ENCODE results near the gene MYG1.

The MYG1 gene

DNA sequence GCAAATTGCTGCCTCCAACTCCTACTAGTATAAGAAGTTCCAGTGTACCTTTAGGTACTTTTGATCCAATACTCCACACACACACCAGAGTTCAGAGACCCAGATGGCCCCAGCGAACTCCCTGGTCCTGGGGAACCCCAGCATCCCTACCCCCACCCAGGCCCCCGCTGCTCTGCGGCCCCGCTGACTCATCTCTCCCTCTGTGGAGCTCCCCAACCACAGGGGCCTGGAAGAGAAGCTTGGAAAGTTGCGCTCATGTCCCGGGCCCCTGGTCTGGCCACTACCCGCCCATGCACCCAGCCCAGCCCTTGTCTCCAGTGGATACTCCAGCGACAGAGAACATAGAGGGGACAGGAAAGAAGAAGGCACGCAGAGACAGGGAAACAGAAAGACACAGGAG, 40.9 kb downstream of the MYG1 start:
- TF ChIP-seq, protein P1, sequence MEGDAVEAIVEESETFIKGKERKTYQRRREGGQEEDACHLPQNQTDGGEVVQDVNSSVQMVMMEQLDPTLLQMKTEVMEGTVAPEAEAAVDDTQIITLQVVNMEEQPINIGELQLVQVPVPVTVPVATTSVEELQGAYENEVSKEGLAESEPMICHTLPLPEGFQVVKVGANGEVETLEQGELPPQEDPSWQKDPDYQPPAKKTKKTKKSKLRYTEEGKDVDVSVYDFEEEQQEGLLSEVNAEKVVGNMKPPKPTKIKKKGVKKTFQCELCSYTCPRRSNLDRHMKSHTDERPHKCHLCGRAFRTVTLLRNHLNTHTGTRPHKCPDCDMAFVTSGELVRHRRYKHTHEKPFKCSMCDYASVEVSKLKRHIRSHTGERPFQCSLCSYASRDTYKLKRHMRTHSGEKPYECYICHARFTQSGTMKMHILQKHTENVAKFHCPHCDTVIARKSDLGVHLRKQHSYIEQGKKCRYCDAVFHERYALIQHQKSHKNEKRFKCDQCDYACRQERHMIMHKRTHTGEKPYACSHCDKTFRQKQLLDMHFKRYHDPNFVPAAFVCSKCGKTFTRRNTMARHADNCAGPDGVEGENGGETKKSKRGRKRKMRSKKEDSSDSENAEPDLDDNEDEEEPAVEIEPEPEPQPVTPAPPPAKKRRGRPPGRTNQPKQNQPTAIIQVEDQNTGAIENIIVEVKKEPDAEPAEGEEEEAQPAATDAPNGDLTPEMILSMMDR (IDR thresholded peaks at IDR 0.05; ENCODE audit: insufficient read depth, low read length, missing control alignments) = no peak
- no peak overlapping the region for H3K4me3 ChIP-seq (ENCODE audit: low read depth, low read length)
- POLR2A ChIA-PET = interaction anchor here (1.0 kb wide), 1 partner anchor 19 kb away, joined by 3 read pairs; the partner anchor contains the start of gene AAAS
- no peak for DNase-seq (ENCODE audit: low read depth, low spot score)
- CTCF ChIA-PET = interaction anchor here (0.7 to 2.1 kb wide), 5 partner anchors 10 to 81 kb away, joined by 3 to 11 read pairs (median 3); partner anchors contain the start of gene AAAS

DNA sequence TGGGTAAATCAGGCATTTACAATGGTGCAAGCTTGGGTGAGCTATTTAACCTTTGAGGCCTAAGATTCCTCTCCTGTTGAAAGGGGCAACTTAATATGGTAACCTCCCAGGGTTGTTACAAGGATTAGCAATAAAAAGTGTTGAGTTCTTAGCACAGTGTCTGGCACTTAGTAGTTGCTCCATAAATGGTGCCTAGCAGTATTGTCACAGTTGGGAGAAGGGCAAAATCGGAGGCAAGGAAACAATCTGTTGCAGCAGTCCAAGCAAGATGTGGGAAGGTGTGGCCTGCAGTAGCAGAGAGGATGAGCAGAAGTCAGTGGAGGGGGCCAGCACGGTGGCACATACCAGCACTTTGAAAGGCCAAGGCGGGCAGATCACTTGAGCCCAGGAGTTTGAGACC, 44.0 kb downstream of the MYG1 start:
- TF ChIP-seq, protein P1 (IDR thresholded peaks at IDR 0.05; ENCODE audit: insufficient read depth, low read length, missing control alignments) = no peak
- POLR2A ChIA-PET = no interaction called here

DNA sequence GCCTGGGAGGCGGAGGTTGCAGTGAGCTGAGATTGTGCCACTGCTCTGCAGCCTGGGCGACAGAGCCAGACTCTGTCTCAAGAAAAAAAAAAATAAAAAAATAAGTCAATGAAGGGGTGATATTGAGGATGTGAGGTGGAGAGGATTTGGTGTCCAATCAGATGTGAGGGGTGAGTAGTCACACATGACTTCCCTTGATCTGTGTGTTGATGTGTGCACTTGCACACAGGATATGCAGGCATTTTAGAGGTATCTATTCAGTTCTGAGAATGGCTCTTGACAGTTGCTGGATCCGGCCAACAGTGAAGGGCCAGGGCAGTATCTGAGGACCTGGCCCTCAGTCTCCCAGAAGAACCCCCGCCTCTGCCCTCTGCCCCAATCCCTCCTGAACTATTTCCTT, 44.5 kb downstream of the MYG1 start:
- H3K4me3 ChIP-seq (ENCODE audit: low read depth, low read length) = no peak overlapping the region
- ChIA-PET CTCF (interaction anchor here (1.1 to 16.2 kb wide), 17 partner anchors 8 to 278 kb away, joined by 3 to 593 read pairs (median 11); partner anchors contain the start of genes AAAS, AMHR2, NPFF and SP7), POLR2A (interaction anchor here (1.1 to 1.4 kb wide), 3 partner anchors 17 to 107 kb away, joined by 3 to 6 read pairs (median 5); partner anchors contain the start of gene PFDN5)
- no peak for DNase-seq (ENCODE audit: low read depth, low spot score)
- TF ChIP-seq, protein P1 (IDR thresholded peaks at IDR 0.05; ENCODE audit: insufficient read depth, low read length, missing control alignments) = no peak

More for the DNA sequence above, 44.0 kb downstream of the MYG1 start:
- no peak overlapping the region for H3K4me3 ChIP-seq (ENCODE audit: low read depth, low read length)
- no peak for DNase-seq (ENCODE audit: low read depth, low spot score)
- CTCF ChIA-PET = interaction anchor here (1.1 to 15.8 kb wide), 3 partner anchors 9 to 132 kb away, joined by 3 to 391 read pairs (median 9); partner anchors contain the start of gene AAAS

DNA sequence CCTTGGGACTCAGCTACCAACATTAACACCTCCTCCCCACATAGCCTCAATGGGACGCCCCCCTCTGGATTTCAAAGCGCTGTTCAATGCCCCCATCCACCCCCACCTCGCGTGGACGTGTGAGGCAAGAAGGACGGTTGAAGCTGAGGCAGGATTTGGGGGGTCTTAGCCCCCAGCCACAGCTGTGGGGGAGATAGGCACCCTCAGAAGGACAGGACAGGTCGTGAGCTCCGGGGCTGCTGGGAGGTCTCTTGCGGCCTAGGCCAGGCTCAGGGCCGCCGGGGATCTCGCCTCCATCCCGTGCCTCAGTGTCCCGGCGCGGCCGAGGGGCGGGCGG, 45.0 kb downstream of the MYG1 start:
- DNase-seq (ENCODE audit: low read depth, low spot score) = no peak
- ChIA-PET CTCF (interaction anchor here (0.6 to 16.2 kb wide), 36 partner anchors 9 to 278 kb away, joined by 3 to 593 read pairs (median 7); partner anchors contain the start of genes AAAS, AMHR2, CSAD and ITGB7), POLR2A (interaction anchor here (0.6 to 1.7 kb wide), 13 partner anchors 9 to 156 kb away, joined by 3 to 9 read pairs (median 5); partner anchors contain the start of genes AAAS, MYG1, PFDN5 and PRR13)
- TF ChIP-seq, protein P1 (IDR thresholded peaks at IDR 0.05; ENCODE audit: insufficient read depth, low read length, missing control alignments) = no peak
- peak overlapping the region; percentile 70 for H3K4me3 ChIP-seq (ENCODE audit: low read depth, low read length)

DNA sequence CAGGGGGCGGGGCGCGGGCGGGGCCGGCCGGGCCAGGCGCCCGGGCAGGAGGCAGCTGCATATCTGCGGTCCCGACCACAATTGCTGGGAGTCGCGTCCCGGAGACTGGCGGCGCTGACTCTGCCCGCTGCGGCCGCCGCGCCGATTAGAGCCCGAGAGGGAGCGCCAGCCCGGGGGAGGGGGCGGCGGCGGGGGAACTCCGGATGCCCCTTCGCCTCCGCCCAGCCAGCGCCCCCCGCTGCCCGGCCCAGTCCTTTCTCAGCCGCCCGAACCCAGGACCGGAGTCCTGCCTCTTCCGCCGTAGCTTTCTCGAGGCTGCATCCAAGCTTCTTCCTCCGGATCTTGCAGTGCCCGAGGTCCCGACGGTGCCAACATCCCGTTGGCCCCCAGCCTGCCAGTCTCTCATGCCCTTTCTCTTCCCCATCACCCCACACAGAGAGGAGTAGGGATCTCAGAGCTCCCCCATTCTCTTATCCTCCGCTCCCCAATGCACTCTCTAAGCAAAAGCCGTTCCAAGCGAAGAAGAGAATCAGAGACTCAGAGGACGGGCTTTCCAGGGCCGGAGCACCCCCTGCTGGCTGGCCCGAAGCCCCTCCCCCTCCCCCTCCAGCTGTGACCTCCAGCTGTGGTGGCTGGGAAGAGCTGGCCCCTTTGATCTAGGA, 45.5 kb downstream of the MYG1 start:
- ChIA-PET POLR2A (interaction anchor here (0.6 to 1.7 kb wide), 17 partner anchors 10 to 294 kb away, joined by 3 to 9 read pairs (median 3); partner anchors contain the start of genes AAAS, MYG1, PFDN5 and PRR13), CTCF (interaction anchor here (0.6 to 16.2 kb wide), 38 partner anchors 8 to 279 kb away, joined by 3 to 593 read pairs (median 6); partner anchors contain the start of genes AAAS, AMHR2, CSAD and ITGB7)
- TF ChIP-seq, protein P1 (IDR thresholded peaks at IDR 0.05; ENCODE audit: insufficient read depth, low read length, missing control alignments) = peak; percentile 89
- no peak for DNase-seq (ENCODE audit: low read depth, low spot score)
- peak overlapping the region; percentile 70 for H3K4me3 ChIP-seq (ENCODE audit: low read depth, low read length)

Measured in AG04449 (cell line).